Glomerular visceral epithelial cell (primary cell): ENCODE data around the gene CRAT.
"Not testable (repeated sequence)": the region's sequence is repeated elsewhere in the genome, so short reads cannot be mapped to it uniquely, and the experiment has no call there.

ENCODE experiments used
- DNase-seq: peaks from one replicate; pipeline ENCODE4 v3.0.0-alpha.2; 2016; ENCODE audit errors: extremely low spot score

CRAT gene

GRCh38 chr9:129138476-129139232, 28.1 kb upstream of the CRAT start:
- DNase-seq, result no peak

GRCh38 chr9:129138144-129138462, 27.5 kb upstream of the CRAT start:
- no peak for DNase-seq

- DNase-seq, result no peak
Observed at GRCh38 chr9:129137292-129138143, 26.9 kb upstream of the CRAT start.

- no peak for DNase-seq
Observed at GRCh38 chr9:129136446-129137035, 25.9 kb upstream of the CRAT start.

GRCh38 chr9:129135476-129135875, 24.9 kb upstream of the CRAT start:
- no peak for DNase-seq

GRCh38 chr9:129133082-129133481, 22.5 kb upstream of the CRAT start:
- no peak for DNase-seq

- DNase-seq, result peak; percentile 71
Observed at GRCh38 chr9:129131300-129132145, 20.9 kb upstream of the CRAT start.

- DNase-seq, result no peak
Observed at GRCh38 chr9:129130791-129131190, 20.2 kb upstream of the CRAT start.

- not testable (repeated sequence) for DNase-seq
Observed at GRCh38 chr9:129130271-129130670, 19.7 kb upstream of the CRAT start.

- DNase-seq, result no peak
Observed at GRCh38 chr9:129128689-129129088, 18.1 kb upstream of the CRAT start.

- DNase-seq, result no peak
Observed at GRCh38 chr9:129126749-129127618, 16.4 kb upstream of the CRAT start.

- DNase-seq, result peak; percentile 49
Observed at GRCh38 chr9:129125478-129125877, 14.9 kb upstream of the CRAT start.

- no peak for DNase-seq
Observed at GRCh38 chr9:129124506-129125069, 14.0 kb upstream of the CRAT start.

GRCh38 chr9:129122976-129123375, 12.4 kb upstream of the CRAT start:
- not testable (repeated sequence) for DNase-seq

GRCh38 chr9:129122133-129122532, 11.5 kb upstream of the CRAT start:
- no peak for DNase-seq

GRCh38 chr9:129121483-129121882, 10.9 kb upstream of the CRAT start:
- no peak for DNase-seq

GRCh38 chr9:129118799-129119198, 8.2 kb upstream of the CRAT start:
- DNase-seq, result no peak

- no peak for DNase-seq
Observed at GRCh38 chr9:129113645-129114304, 3.2 kb upstream of the CRAT start.

GRCh38 chr9:129112526-129112925, 1.9 kb upstream of the CRAT start:
- DNase-seq, result not testable (repeated sequence)
